ENCODE data around the gene IQSEC1. TPM values are rescaled to one million over a fixed set of nuclear protein-coding genes. Genes with fewer than 3 reads are reported as not detected.

Gene IQSEC1
- total RNA-seq, 1 donor from 2014 or later: 37.2 TPM

GRCh38 chr3:12935023-12935860, 138.0 kb downstream of the IQSEC1 start:
- peaks cover 4% of the 10 kb centered on the region for H3K36me3 Mint-ChIP-seq (ENCODE audit: low read depth)
- no peaks in the 10 kb centered on the region for H3K27me3 Mint-ChIP-seq (ENCODE audit: low read depth)
- H3K27ac Mint-ChIP-seq (ENCODE audit: unreplicated experiment): peak overlapping the region; percentile 78

GRCh38 chr3:12934431-12934830, 138.8 kb downstream of the IQSEC1 start:
- Mint-ChIP-seq H3K36me3 (ENCODE audit: low read depth) (peaks cover under 1% of the 10 kb centered on the region), H3K27me3 (ENCODE audit: low read depth) (no peaks in the 10 kb centered on the region), H3K4me3 (ENCODE audit: unreplicated experiment) (peak overlapping the region; percentile 30), H3K9me3 (ENCODE audit: low read depth) (no peaks in the 10 kb centered on the region), H3K4me1 (ENCODE audit: low read depth) (peaks cover 28% of the 10 kb centered on the region), H3K27ac (ENCODE audit: unreplicated experiment) (peak overlapping the region; percentile 78)
- TF ChIP-seq CTCF (IDR thresholded peaks at IDR 0.05): no peak
- no peak for DNase-seq (ENCODE audit: low spot score)

More at GRCh38 chr3:12935023-12935860, 138.0 kb downstream of the IQSEC1 start:
- DNase-seq (ENCODE audit: low spot score): no peak
- no peak for TF ChIP-seq CTCF (IDR thresholded peaks at IDR 0.05)
- Mint-ChIP-seq H3K4me1 (ENCODE audit: low read depth) (peaks cover 31% of the 10 kb centered on the region), H3K9me3 (ENCODE audit: low read depth) (no peaks in the 10 kb centered on the region), H3K4me3 (ENCODE audit: unreplicated experiment) (no peak overlapping the region)

- H3K9me3 Mint-ChIP-seq (ENCODE audit: low read depth): no peaks in the 10 kb centered on the region
- no peaks in the 10 kb centered on the region for H3K27me3 Mint-ChIP-seq (ENCODE audit: low read depth)
- H3K4me1 Mint-ChIP-seq (ENCODE audit: low read depth): peaks cover 25% of the 10 kb centered on the region
- no peak for TF ChIP-seq CTCF (IDR thresholded peaks at IDR 0.05)
- H3K27ac Mint-ChIP-seq (ENCODE audit: unreplicated experiment): peak overlapping the region; percentile 78
- no peaks in the 10 kb centered on the region for H3K36me3 Mint-ChIP-seq (ENCODE audit: low read depth)
- DNase-seq (ENCODE audit: low spot score): no peak
- no peak overlapping the region for H3K4me3 Mint-ChIP-seq (ENCODE audit: unreplicated experiment)
Measured at GRCh38 chr3:12933901-12934300, 139.3 kb downstream of the IQSEC1 start.

GRCh38 chr3:12932754-12933153, 140.5 kb downstream of the IQSEC1 start:
- TF ChIP-seq CTCF (IDR thresholded peaks at IDR 0.05): no peak
- no peak for DNase-seq (ENCODE audit: low spot score)
- Mint-ChIP-seq H3K27me3 (ENCODE audit: low read depth) (no peaks in the 10 kb centered on the region), H3K9me3 (ENCODE audit: low read depth) (no peaks in the 10 kb centered on the region), H3K36me3 (ENCODE audit: low read depth) (no peaks in the 10 kb centered on the region), H3K4me1 (ENCODE audit: low read depth) (peaks cover 15% of the 10 kb centered on the region), H3K27ac (ENCODE audit: unreplicated experiment) (no peak overlapping the region), H3K4me3 (ENCODE audit: unreplicated experiment) (no peak overlapping the region)

GRCh38 chr3:12932347-12932746, 140.9 kb downstream of the IQSEC1 start:
- Mint-ChIP-seq H3K9me3 (ENCODE audit: low read depth) (no peaks in the 10 kb centered on the region), H3K27ac (ENCODE audit: unreplicated experiment) (no peak overlapping the region), H3K36me3 (ENCODE audit: low read depth) (no peaks in the 10 kb centered on the region), H3K4me3 (ENCODE audit: unreplicated experiment) (no peak overlapping the region), H3K4me1 (ENCODE audit: low read depth) (peaks cover 15% of the 10 kb centered on the region), H3K27me3 (ENCODE audit: low read depth) (no peaks in the 10 kb centered on the region)
- DNase-seq (ENCODE audit: low spot score): no peak
- no peak for TF ChIP-seq CTCF (IDR thresholded peaks at IDR 0.05)
